Smooth muscle cell of the brain vasculature (primary cell): Measurements from ENCODE around the gene NPAS2.
A peak's percentile ranks its signal among the peaks of the same experiment; 100 is the strongest.

Experiments used
- DNase-seq: peaks from one replicate; pipeline ENCODE4 v3.0.0-alpha.2; 2012; ENCODE audit warnings: low read depth, low spot score

Gene NPAS2

GRCh38 chr2:100821255-100821910, 1.4 kb downstream of the NPAS2 start:
- DNase-seq = no peak

- no peak for DNase-seq
These were observed 1.9 kb downstream of the NPAS2 start for GRCh38 chr2:100821911-100822265.

GRCh38 chr2:100822587-100823248, 2.8 kb downstream of the NPAS2 start:
- no peak for DNase-seq

- DNase-seq = no peak
These were observed 3.9 kb downstream of the NPAS2 start for GRCh38 chr2:100823665-100824438.

- DNase-seq = no peak
These were observed 4.9 kb downstream of the NPAS2 start for GRCh38 chr2:100824842-100825241.

- no peak for DNase-seq
These were observed 6.6 kb downstream of the NPAS2 start for GRCh38 chr2:100826494-100826893.

GRCh38 chr2:100831158-100831750, 11.3 kb downstream of the NPAS2 start:
- no peak for DNase-seq

GRCh38 chr2:100831831-100832230, 11.9 kb downstream of the NPAS2 start:
- no peak for DNase-seq

- DNase-seq = peak; percentile 36
These were observed 12.9 kb downstream of the NPAS2 start for GRCh38 chr2:100832885-100833284.

- DNase-seq = no peak
These were observed 13.4 kb downstream of the NPAS2 start for GRCh38 chr2:100833331-100833730.

GRCh38 chr2:100834221-100834620, 14.3 kb downstream of the NPAS2 start:
- no peak for DNase-seq

GRCh38 chr2:100835006-100835659, 15.2 kb downstream of the NPAS2 start:
- DNase-seq = no peak

GRCh38 chr2:100840519-100840918, 20.6 kb downstream of the NPAS2 start:
- no peak for DNase-seq

- DNase-seq = no peak
These were observed 22.4 kb downstream of the NPAS2 start for GRCh38 chr2:100842241-100842922.

GRCh38 chr2:100844514-100844913, 24.6 kb downstream of the NPAS2 start:
- no peak for DNase-seq

- no peak for DNase-seq
These were observed 25.4 kb downstream of the NPAS2 start for GRCh38 chr2:100845141-100845991.

- no peak for DNase-seq
These were observed 26.8 kb downstream of the NPAS2 start for GRCh38 chr2:100846716-100847115.

GRCh38 chr2:100852447-100852846, 32.5 kb downstream of the NPAS2 start:
- no peak for DNase-seq

GRCh38 chr2:100852999-100853908, 33.3 kb downstream of the NPAS2 start:
- no peak for DNase-seq
